HCEC 1CT (cell line): Measurements from ENCODE around the gene GP1BB.
"Not testable (repeated sequence)": the region's sequence is repeated elsewhere in the genome, so short reads cannot be mapped to it uniquely, and the experiment has no call there.

Experiments used
- DNase-seq: peaks from one replicate; pipeline ENCODE4 v3.0.0-alpha.2; 2017

The GP1BB gene

GRCh38 chr22:19723232-19723982, at the start of gene GP1BB:
GP1BB (plus strand) TSS chr22:19723539; CDS start chr22:19723570, 31 bp downstream.
- no peak for DNase-seq

- no peak for DNase-seq
These were observed 49.7 kb upstream of the GP1BB start for GRCh38 chr22:19673660-19674059.

GRCh38 chr22:19674129-19674928, 49.0 kb upstream of the GP1BB start:
- no peak for DNase-seq

DNA sequence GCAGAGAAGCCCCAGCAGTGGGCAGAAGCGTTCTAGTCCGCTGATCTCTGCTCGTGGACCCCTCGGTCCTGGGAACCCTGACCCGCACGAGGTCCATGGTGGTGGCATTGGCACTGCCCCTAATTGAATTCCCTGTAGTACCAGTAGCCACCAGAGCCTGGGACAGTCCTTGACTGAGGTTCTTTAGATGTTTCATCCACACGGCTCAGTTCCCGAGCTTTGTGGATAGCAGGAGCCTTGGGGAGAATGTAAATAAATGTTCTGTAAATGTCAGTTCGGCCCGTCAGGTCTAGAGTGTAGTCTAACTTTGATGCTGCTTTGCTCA, 48.4 kb upstream of the GP1BB start:
- DNase-seq: no peak

DNA sequence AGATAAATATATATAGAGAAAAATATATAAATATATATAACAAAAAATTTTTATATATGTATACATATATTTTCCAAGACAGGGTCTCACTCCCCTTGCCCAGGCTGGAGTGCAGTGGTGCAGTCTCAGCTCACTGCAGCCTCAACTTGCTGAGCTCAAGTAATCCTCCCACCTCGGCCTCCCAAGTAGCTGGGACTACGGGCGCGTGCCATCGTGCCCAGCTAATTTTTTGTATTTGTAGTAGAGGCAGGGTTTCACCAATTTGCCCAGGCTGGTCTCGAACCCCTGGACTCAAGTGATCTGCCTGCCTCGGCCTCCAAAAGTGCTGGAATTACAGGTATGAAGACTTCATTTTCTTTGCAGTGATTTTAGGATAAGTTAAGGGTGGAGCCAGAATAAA, 47.9 kb upstream of the GP1BB start:
- no peak for DNase-seq

- DNase-seq: not testable (repeated sequence)
These were observed 46.9 kb upstream of the GP1BB start for GRCh38 chr22:19676437-19676836.

DNA sequence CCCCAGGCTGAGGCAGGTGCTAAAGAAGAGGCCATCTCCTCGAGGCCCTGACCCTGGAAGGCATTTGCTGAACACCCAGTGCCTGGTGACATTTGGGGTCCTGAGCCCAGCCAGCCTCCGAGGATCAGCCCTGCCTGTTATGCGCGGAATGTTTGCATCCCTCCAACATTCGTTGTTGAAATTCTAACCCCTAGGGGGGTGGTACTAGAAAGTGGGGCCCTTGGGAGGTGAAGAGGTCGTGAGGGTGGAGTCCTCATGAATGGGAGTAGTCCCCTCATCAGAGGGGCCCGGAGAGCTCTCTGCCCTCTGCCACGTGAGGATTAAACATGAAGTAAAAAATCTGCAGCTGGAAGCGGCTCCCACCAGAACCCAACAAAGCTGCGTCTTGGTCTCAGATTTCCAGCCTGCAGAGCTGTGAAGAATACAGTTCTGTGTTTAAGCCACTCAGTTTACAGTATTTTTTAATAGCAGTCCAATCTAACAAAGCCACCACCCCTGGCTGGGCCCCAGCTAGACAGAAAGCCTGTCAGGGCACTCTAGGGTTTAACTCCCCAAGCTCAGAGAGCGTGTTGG, 44.3 kb upstream of the GP1BB start:
- no peak for DNase-seq

DNA sequence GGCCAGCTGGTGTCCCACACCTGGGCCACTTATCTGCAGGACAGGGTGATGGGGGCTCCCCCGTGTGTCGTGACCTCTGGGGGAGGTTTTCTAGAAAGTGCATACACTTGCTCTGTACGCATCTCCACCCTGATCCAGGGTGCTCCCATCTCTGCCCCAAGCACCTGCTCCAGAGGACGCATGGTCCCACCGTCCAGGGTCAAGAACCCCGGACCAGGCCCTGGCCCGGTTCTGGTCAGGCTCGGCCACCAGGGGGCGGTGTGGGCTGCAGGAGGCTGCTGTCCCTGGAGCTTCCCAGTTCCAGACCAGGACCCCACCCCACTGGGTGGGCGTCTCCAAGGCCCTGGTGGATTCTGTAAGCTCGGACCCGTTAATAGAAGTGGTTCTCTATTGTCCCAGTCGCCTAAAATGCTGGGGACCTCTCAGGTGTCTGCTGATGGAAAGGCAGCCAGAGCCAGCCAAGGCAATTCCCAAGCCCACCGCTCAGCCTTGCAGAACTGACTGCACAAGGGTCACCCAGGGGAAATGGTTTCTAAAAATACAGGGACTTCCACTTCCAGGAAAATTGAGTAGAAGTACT, 43.7 kb upstream of the GP1BB start:
- no peak for DNase-seq

- DNase-seq: no peak
These were observed 43.0 kb upstream of the GP1BB start for GRCh38 chr22:19680287-19680881.

- DNase-seq: no peak
These were observed 42.2 kb upstream of the GP1BB start for GRCh38 chr22:19680911-19681862.

GRCh38 chr22:19681863-19682245, 41.5 kb upstream of the GP1BB start:
- DNase-seq: no peak

GRCh38 chr22:19686946-19687345, 36.4 kb upstream of the GP1BB start:
- no peak for DNase-seq

- no peak for DNase-seq
These were observed 35.6 kb upstream of the GP1BB start for GRCh38 chr22:19687561-19688300.

DNA sequence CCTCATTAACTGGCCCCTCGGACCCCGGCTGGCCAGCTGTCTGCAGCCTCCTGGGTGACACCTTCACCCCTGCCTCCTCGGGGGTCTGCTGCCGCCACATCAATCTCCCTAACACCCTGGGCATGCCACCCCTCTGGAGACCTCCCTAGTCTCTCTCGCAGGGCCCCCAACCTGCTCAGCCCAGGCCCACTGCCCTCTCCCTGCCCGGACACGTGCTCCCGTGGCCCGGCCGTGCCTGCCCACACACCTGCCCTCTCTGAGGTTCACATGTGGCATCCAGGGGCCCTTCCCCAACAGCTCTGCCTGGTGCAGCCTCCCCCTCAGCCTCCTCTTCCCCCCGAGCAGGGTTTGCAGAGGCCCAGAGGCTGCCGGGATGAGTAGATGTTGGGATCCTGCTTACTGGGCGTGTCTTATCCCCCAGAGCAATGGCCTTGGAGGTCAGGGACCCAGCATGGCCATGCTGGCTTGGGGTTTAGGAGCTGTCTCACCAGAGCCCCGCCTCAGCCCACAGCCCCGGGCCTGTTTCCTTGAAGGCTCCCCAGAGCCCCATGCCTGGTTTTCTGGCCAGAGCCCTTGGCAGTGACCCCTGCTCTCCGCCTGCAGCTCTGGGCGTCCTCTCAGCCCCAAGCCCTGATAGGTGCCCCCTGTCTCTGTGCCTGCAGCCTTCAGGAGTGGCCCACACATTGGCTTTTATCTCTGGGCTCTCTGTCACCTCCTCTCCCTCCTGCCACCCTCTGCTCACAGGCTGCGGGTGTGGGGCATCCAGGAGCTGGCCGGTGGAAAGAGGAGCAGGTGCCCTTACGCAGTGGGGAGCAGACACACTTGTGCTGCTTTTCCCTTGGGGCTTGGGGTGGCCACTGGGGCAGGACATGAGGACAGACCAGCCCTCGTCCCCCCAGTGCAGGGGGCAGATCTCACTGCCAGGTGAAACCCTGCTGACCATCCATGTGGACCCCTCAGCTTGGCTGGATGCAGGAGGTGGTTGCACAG, 34.7 kb upstream of the GP1BB start:
- DNase-seq: no peak

DNA sequence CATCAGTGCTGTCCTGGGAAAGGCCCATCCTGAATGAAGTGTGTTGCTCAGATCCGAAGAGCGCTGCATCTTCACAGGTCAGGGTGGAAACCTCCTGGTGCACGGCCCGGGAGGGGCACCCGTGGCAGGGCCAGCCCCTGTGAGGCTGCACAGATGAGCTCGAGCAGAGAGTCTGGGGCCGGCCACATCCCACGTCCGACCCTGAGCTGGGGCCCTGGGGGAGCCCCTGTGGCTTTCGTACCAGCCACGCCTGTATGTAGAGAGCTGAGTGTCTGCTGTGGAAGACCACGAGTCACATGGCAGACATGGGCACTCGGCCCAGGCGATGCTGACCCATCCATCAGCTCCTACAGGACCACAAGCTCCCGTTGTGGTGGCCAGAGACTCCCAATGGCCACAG, 33.9 kb upstream of the GP1BB start:
- DNase-seq: no peak

- no peak for DNase-seq
These were observed 32.2 kb upstream of the GP1BB start for GRCh38 chr22:19691007-19691720.

- DNase-seq: peak; percentile 3
These were observed 31.5 kb upstream of the GP1BB start for GRCh38 chr22:19691721-19692341.

GRCh38 chr22:19693581-19693980, 29.8 kb upstream of the GP1BB start:
- DNase-seq: no peak
